OCI-LY1 (cell line): ENCODE results near the gene RNASEH2C.

ENCODE experiments used
- H2AFZ ChIP-seq: fragments of 200-600 bp; sonication (generic), shearing (Covaris generic); 2 replicates; pipeline ENCODE4 v1.6.0; 2014; ENCODE audit warnings: antibody characterized with exemption, mild to moderate bottlenecking, low read length
- H3F3A ChIP-seq: fragments of 200-600 bp; sonication (generic), shearing (Covaris generic); 2 replicates; pipeline ENCODE4 v1.6.0; 2014; ENCODE audit warnings: mild to moderate bottlenecking, antibody characterized with exemption, low read length, moderate library complexity; ENCODE audit not compliant: insufficient read depth
- H3K27ac ChIP-seq: fragments of 200-600 bp; sonication (generic); 2 replicates; pipeline ENCODE4 v1.5.1; 2014; ENCODE audit warnings: low read length, mixed run types, mild to moderate bottlenecking, low read depth; ENCODE audit not compliant: poor library complexity, severe bottlenecking
- H3K27me3 ChIP-seq: fragments of 200-600 bp; sonication (generic); 2 replicates; pipeline ENCODE4 v1.6.0; 2014; ENCODE audit warnings: antibody characterized with exemption, mild to moderate bottlenecking, low read length, moderate library complexity; ENCODE audit not compliant: insufficient read depth
- H3K36me3 ChIP-seq: fragments of 200-600 bp; sonication (generic); 2 replicates; pipeline ENCODE4 v1.6.1; 2014; ENCODE audit warnings: mild to moderate bottlenecking, antibody characterized with exemption, low read length, moderate library complexity, mixed read lengths; ENCODE audit not compliant: insufficient read depth
- H3K4me1 ChIP-seq: fragments of 200-600 bp; sonication (generic); 2 replicates; pipeline ENCODE4 v1.5.1; 2014; ENCODE audit warnings: mild to moderate bottlenecking, low read length, moderate library complexity; ENCODE audit not compliant: insufficient read depth, severe bottlenecking
- H3K4me2 ChIP-seq: fragments of 200-600 bp; sonication (generic), shearing (Covaris generic); 2 replicates; pipeline ENCODE4 v1.6.1; 2014; ENCODE audit warnings: low read length
- H3K4me3 ChIP-seq: fragments of 200-600 bp; sonication (generic); 2 replicates; pipeline ENCODE4 v1.5.1; 2014; ENCODE audit warnings: low read length, low read depth, mild to moderate bottlenecking, mixed read lengths; ENCODE audit not compliant: poor library complexity, severe bottlenecking
- H3K79me2 ChIP-seq: fragments of 200-600 bp; shearing (Covaris generic); 2 replicates; pipeline ENCODE4 v1.6.1; 2016; ENCODE audit warnings: mixed run types, low read length, mixed read lengths; ENCODE audit not compliant: insufficient read depth
- H3K9ac ChIP-seq: fragments of 200-600 bp; sonication (generic), shearing (Covaris generic); 2 replicates; pipeline ENCODE4 v1.6.1; 2014; ENCODE audit warnings: mild to moderate bottlenecking, low read length, mixed read lengths
- H3K9me2 ChIP-seq: fragments of 200-600 bp; sonication (generic), shearing (Covaris generic); 2 replicates; pipeline ENCODE4 v1.6.1; 2014; ENCODE audit warnings: low read depth, mild to moderate bottlenecking, low read length, mixed read lengths
- H3K9me3 ChIP-seq: fragments of 200-600 bp; shearing (Covaris generic); 2 replicates; pipeline ENCODE4 v1.6.1; 2014; ENCODE audit warnings: low read length, mixed read lengths
- H4K20me1 ChIP-seq: fragments of 200-600 bp; sonication (generic), shearing (Covaris generic); 2 replicates; pipeline ENCODE4 v1.6.0; 2016; ENCODE audit warnings: mild to moderate bottlenecking, low read length; ENCODE audit not compliant: insufficient read depth
- CTCF ChIP-seq: fragments of 200-600 bp; sonication (generic), shearing (Covaris generic); IDR thresholded peaks from 2 replicates; pipeline ENCODE4 v1.5.1; 2017; ENCODE audit warnings: mild to moderate bottlenecking, antibody characterized with exemption, low read length, moderate library complexity, mixed read lengths
- EZH2 ChIP-seq: fragments of 200-600 bp; sonication (generic), shearing (Covaris generic); IDR thresholded peaks from 2 replicates; pipeline ENCODE4 v1.8.0; 2017; ENCODE audit warnings: borderline replicate concordance, mixed run types, mild to moderate bottlenecking, antibody characterized with exemption, low read length, moderate library complexity, mixed read lengths

RNASEH2C gene

GRCh38 chr11:65716774-65717405, 3.7 kb downstream of the RNASEH2C start:
- Histone ChIP-seq H3K36me3 (peaks cover 69% of the 10 kb centered on the region), H3K4me1 (peaks cover 30% of the 10 kb centered on the region), H3K4me2 (no peak overlapping the region), H3K9me2 (no peaks in the 10 kb centered on the region), H3K9me3 (no peaks in the 10 kb centered on the region), H2AFZ (no peak overlapping the region), H3F3A (no peaks in the 10 kb centered on the region), H3K27me3 (no peaks in the 10 kb centered on the region), H3K4me3 (no peak overlapping the region), H3K27ac (no peak overlapping the region), H3K9ac (no peak overlapping the region), H4K20me1 (no peaks in the 10 kb centered on the region), H3K79me2 (peaks cover 11% of the 10 kb centered on the region; the same call in 1 of the 2 replicates)
- TF ChIP-seq CTCF, result no peak
- no peak for TF ChIP-seq EZH2

- no peak overlapping the region for H3K27ac ChIP-seq
- H3K36me3 ChIP-seq, result peaks cover 69% of the 10 kb centered on the region
- no peaks in the 10 kb centered on the region for H3K9me3 ChIP-seq
- no peaks in the 10 kb centered on the region for H3F3A ChIP-seq
- no peaks in the 10 kb centered on the region for H4K20me1 ChIP-seq
- H3K4me1 ChIP-seq, result peaks cover 33% of the 10 kb centered on the region
- H3K9ac ChIP-seq, result no peak overlapping the region
- H3K9me2 ChIP-seq, result no peaks in the 10 kb centered on the region
- peaks cover 11% of the 10 kb centered on the region; the same call in 1 of the 2 replicates for H3K79me2 ChIP-seq
- TF ChIP-seq EZH2, result no peak
- TF ChIP-seq CTCF, result no peak
- no peak overlapping the region for H3K4me2 ChIP-seq
- H3K27me3 ChIP-seq, result no peaks in the 10 kb centered on the region
- no peak overlapping the region for H3K4me3 ChIP-seq
- no peak overlapping the region for H2AFZ ChIP-seq
These were observed 4.3 kb downstream of the RNASEH2C start for GRCh38 chr11:65716302-65716701.

GRCh38 chr11:65714433-65714832, 6.2 kb downstream of the RNASEH2C start:
- H3K27ac ChIP-seq, result no peak overlapping the region
- TF ChIP-seq CTCF (no peak), EZH2 (no peak)
- peaks cover 6% of the 10 kb centered on the region; the same call in 1 of the 2 replicates for H3K79me2 ChIP-seq
- no peaks in the 10 kb centered on the region for H3K9me2 ChIP-seq
- peaks cover 38% of the 10 kb centered on the region for H3K4me1 ChIP-seq
- no peaks in the 10 kb centered on the region for H4K20me1 ChIP-seq
- peaks cover 62% of the 10 kb centered on the region for H3K36me3 ChIP-seq
- no peaks in the 10 kb centered on the region for H3K27me3 ChIP-seq
- no peak overlapping the region for H2AFZ ChIP-seq
- H3F3A ChIP-seq, result no peaks in the 10 kb centered on the region
- no peak overlapping the region for H3K9ac ChIP-seq
- no peak overlapping the region for H3K4me3 ChIP-seq
- no peaks in the 10 kb centered on the region for H3K9me3 ChIP-seq
- H3K4me2 ChIP-seq, result no peak overlapping the region
